Neutrophil (primary cell): Measurements from ENCODE around the gene TNS3.

Experiments used
- H3K27ac ChIP-seq: fragments of 200-600 bp; sonication (generic); 2 replicates; pipeline ENCODE4 v1.5.1; 2016; ENCODE audit warnings: mild to moderate bottlenecking, moderate library complexity
- H3K27me3 ChIP-seq: fragments of 200-600 bp; sonication (generic); 2 replicates; pipeline ENCODE4 v1.6.0; 2016; ENCODE audit warnings: mild to moderate bottlenecking
- H3K36me3 ChIP-seq: fragments of 200-600 bp; sonication (generic); 2 replicates; pipeline ENCODE4 v1.5.1; 2017
- H3K4me1 ChIP-seq, 2 experiments: fragments of 200-600 bp in 1 of 2; sonication (generic) in 1 of 2; 1 replicate in 1 of 2; 2 replicates in 1 of 2; pipeline versions ENCODE4 v1.5.1 to v1.6.1; 2013 to 2016; ENCODE audit warnings: low read depth in 1 of 2, low read length in 1 of 2, mild to moderate bottlenecking in 1 of 2, moderate library complexity in 1 of 2; ENCODE audit not compliant: control insufficient read depth in 1 of 2, insufficient read depth in 1 of 2
- H3K4me3 ChIP-seq, 2 experiments: fragments of 200-600 bp in 1 of 2; sonication (generic) in 1 of 2; 1 replicate in 1 of 2; 2 replicates in 1 of 2; pipeline ENCODE4 v1.5.1; 2013 to 2016; ENCODE audit warnings: low read depth in 1 of 2, low read length in 1 of 2, mild to moderate bottlenecking in 1 of 2, moderate library complexity in 1 of 2
- H3K9me3 ChIP-seq: fragments of 200-600 bp; sonication (generic); 2 replicates; pipeline ENCODE4 v1.5.1; 2016
- CTCF ChIP-seq: fragments of 200-600 bp; sonication (generic); IDR thresholded peaks from 2 replicates; pipeline ENCODE4 v1.5.1; 2016; ENCODE audit warnings: antibody characterized with exemption

The TNS3 gene

GRCh38 chr7:47349401-47349800, 232.5 kb downstream of the TNS3 start:
- Histone ChIP-seq H3K27me3 (no peaks in the 10 kb centered on the region), H3K36me3 (no peaks in the 10 kb centered on the region), H3K4me1 (no peaks in the 10 kb centered on the region), H3K9me3 (no peaks in the 10 kb centered on the region), H3K4me3 (no peak overlapping the region), H3K27ac (no peak overlapping the region)
- no peak for TF ChIP-seq CTCF

DNA sequence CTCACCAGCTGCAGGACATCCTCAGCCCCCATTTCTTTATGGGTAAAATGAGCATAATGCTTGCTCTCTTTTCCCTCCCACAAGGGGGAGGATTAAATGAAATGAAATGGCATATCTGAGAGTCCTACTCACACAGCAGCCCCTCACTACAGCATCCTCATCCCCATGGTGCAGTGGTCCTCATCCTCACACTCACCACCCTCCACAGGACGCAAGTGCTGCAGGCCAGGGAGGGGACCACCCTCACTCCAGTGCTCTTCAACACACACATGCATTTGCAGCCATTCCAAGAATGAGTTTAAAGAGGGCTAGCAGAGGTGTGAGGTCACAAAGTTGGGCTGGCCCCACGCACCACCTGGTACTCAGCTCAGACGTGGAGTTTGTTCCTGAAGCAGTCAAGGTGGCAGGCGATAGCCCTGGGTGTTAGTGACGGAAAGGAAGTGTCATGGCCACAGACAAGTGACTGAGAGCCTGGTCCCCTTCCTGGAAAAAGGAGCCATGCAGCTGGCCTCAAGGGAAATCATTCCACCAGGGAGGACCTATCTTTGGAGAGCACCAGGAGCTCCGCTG, 234.0 kb downstream of the TNS3 start:
- Histone ChIP-seq H3K27me3 (no peaks in the 10 kb centered on the region), H3K27ac (no peak overlapping the region), H3K36me3 (no peaks in the 10 kb centered on the region), H3K4me3 (no peak overlapping the region), H3K9me3 (no peaks in the 10 kb centered on the region), H3K4me1 (no peaks in the 10 kb centered on the region)
- no peak for TF ChIP-seq CTCF

GRCh38 chr7:47347346-47347745, 234.6 kb downstream of the TNS3 start:
- Histone ChIP-seq H3K27ac (no peak overlapping the region), H3K27me3 (no peaks in the 10 kb centered on the region), H3K9me3 (no peaks in the 10 kb centered on the region), H3K4me3 (no peak overlapping the region), H3K4me1 (no peaks in the 10 kb centered on the region), H3K36me3 (no peaks in the 10 kb centered on the region)
- TF ChIP-seq CTCF: no peak

GRCh38 chr7:47346377-47346914, 235.5 kb downstream of the TNS3 start:
- H3K27me3 ChIP-seq: no peaks in the 10 kb centered on the region
- no peak overlapping the region for H3K4me3 ChIP-seq
- TF ChIP-seq CTCF: no peak
- H3K36me3 ChIP-seq: no peaks in the 10 kb centered on the region
- no peaks in the 10 kb centered on the region for H3K9me3 ChIP-seq
- H3K27ac ChIP-seq: no peak overlapping the region
- H3K4me1 ChIP-seq: no peaks in the 10 kb centered on the region

DNA sequence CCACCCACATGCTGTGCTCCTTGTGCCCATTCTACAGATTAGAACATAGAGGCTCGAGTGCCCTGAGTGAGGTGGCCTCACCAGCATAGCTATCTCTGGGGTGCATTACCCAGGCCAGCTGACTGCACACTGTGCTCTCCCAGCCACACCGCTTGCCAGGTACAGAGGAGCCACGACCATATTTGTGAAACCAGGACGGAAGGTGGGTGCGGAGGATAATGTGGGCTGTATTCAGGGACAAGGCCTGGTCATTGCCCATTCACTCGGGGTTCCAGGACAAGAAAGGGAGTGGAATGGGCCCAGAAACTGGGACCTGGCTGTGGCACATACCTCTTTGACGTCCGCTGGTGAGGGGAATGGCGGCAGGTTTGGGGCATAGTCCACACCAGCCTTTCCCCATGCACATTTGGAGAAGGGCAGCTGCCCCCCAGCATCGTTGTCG, 236.0 kb downstream of the TNS3 start:
- H3K36me3 ChIP-seq: no peaks in the 10 kb centered on the region

More for the DNA sequence above, 236.0 kb downstream of the TNS3 start:
- TF ChIP-seq CTCF: no peak
- no peaks in the 10 kb centered on the region for H3K27me3 ChIP-seq
- H3K27ac ChIP-seq: no peak overlapping the region
- H3K4me3 ChIP-seq: no peak overlapping the region
- no peaks in the 10 kb centered on the region for H3K9me3 ChIP-seq
- H3K4me1 ChIP-seq: no peaks in the 10 kb centered on the region
